GM18867 (cell line): ENCODE data around the gene CITED2.
A peak's percentile ranks its signal among the peaks of the same experiment; 100 is the strongest.

Experiments used
- ATAC-seq: cut with Tn5 transposase; IDR thresholded peaks from one replicate; pipeline ENCODE4 v1.9.1; 2021; ENCODE audit warnings: mild to moderate bottlenecking, moderate library complexity; ENCODE audit not compliant: unreplicated experiment

Gene CITED2

DNA sequence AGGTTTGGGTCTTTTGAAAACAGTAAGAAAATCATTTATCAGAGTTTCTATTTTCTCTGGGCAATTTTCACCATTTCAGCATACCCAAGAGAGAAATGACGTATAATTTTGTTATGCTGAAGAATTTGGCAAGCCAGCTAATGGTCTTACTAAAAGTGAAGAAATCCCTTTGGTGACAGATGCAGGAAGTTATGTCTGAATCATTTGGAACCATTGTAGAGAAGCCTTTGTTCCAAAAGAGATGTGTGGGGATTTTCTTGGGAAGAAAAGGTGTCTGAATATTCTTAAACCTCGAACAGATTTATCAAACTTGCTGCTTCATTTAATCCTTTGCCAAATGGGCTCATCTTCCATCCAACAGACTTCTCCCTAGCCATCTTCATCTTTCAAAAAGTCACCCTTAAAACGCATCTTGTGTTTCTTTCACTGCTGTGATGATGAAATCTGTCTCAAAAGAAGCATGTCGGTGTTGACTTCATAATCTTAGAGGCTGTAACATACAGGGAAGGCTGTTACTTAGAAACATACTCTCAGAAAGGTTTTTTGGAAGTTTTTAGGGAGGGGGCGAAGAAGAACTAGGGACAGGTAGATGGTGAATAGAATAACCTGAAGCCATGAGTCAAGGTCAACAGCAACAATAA, 39.5 kb downstream of the CITED2 start:
- no peak for ATAC-seq

DNA sequence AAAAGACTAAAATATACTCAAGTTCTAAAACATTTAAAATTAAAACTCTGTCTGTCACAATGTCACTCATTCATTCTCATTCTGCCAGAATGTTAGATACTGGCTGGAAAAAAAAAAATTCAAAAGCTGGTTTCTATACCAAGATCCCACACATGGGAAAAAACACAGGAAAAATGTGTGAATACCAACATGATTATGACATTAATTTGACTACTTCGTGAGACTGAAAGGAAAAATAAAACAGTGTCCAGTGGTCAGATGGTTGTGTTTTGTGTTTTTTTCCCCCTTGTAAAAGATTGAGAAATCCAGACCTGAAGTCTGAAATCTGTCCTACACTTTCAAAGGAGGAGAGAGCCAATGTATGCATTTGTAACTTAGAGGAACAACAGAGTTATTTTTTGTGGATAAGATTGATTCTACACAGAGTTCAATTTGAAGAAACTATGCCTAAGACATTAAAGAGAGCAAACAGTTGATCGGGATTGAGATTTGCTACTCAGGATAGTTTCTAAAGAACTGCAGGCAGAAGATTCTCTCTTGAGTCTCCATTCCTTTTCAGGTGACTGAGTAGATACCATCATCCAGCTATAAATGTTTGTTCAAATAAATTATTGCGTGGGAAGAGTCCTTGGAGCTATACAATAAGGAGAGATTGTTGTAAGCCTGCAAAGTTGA, 43.5 kb downstream of the CITED2 start:
- no peak for ATAC-seq

DNA sequence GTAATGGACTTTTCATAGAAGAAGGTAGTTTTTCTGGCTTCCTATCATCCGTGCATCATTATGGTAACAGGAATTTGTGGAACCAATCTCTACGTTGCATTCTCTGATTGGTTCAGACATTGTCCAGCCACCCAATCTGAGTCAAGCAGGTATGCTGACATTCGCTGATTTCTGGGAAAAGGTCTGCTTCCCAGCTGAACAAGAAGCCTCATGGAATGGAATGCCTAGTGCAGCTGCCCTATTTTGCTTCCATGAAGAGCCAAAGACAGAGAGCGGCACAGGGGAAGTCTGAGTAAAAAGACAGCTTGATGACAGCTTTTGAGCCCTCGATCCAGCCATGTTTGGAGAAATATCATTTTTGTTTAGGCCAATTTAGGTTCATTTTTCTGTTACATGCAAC, 44.1 kb downstream of the CITED2 start:
- no peak for ATAC-seq

DNA sequence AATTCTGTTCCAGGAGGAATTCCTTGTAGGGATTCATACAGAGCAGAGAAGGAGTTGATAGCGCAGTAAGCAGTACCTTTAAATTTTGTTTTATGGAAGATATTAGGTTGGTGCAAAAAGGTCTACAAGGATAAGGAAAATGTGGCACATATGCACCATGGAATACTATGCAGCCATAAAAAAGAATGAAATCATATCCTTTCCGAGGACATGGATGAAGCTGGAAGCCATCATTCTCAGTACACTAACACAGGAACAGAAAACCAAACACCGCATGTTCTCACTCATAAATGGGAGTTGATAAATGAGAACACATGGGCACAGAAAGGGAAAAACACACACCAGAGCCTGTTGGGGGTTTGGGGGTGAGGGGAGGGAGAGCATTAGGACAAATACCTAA, 45.2 kb downstream of the CITED2 start:
- no peak for ATAC-seq

DNA sequence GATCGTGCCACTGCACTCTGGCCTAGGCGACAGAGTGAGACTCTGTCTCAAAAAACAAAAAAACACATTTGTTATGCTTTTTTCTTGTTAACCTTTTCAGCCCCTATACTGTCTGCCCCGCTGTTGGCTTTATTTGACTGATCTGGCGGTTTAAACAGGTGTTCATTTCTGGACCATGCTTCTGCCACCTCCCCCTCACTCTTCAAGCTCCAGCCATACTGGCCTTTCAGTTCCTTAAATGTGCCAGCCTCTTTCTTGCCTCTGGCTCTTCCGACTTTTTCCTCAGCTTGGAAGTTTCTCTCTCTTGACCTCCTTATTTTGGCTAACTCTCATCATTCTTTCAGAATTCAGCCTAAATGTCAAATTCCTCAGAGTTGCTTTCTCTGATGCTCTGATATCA, 47.4 kb downstream of the CITED2 start:
- ATAC-seq = peak; percentile 54

- no peak for ATAC-seq
Observed at GRCh38 chr6:139325686-139326085, 48.8 kb downstream of the CITED2 start.

DNA sequence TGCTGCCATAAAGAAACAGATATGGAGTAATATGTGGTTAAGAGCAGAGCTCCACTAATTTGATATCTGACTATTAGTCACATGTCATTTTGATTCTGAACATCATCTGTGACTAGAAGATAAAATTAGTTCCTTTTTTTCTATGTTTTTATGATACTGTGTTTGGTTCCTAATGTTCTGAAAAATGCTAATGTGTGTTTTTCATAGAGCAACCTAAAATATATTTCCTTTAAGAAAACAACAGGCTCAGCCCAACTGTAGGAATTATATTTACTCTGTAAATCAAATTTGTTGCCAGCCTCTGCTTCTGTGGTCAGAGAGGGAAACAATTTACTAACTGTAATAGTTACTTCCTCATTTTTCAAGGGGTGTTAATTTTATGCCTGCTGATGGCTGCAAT, 49.3 kb downstream of the CITED2 start:
- ATAC-seq = peak; percentile 67

DNA sequence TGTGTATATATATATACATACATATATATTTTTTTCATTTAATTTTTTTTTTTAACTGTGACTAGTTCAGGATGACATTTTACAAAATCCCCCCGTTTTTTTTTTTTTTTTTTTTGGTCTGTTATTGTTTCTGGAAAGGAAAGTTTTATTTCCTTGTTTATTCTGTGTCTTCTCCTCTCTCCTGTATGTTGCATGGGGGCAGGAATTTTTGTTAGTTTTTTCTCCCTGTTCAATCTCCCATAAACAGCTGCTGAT, 50.2 kb downstream of the CITED2 start:
- ATAC-seq = no peak

GRCh38 chr6:139323511-139324300, 50.7 kb downstream of the CITED2 start:
- ATAC-seq = peak; percentile 50
